Measurements from ENCODE around the gene KHDRBS2.
A peak's percentile ranks its signal among the peaks of the same experiment; 100 is the strongest.

The KHDRBS2 gene

DNA sequence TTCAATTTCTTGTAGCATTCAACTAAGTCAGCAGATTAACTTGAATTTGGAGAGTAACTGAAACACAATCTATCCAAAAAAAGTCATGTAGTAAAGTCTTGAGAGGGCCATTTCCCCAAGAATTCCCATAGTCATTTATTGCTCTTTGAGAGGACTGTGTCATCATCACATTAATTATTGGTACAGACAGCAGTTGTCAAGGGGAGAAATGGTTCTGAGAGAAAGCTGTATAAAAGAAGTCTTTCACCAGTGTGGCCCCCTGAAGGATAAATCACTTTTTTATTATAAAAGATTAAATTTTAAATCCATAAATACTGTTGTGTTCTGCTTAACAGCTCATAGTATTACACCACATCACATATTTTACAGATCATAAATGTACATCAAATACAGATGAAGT is 111.5 kb downstream of the KHDRBS2 start:
- no peak for DNase-seq (ENCODE audit: low spot score)

DNA sequence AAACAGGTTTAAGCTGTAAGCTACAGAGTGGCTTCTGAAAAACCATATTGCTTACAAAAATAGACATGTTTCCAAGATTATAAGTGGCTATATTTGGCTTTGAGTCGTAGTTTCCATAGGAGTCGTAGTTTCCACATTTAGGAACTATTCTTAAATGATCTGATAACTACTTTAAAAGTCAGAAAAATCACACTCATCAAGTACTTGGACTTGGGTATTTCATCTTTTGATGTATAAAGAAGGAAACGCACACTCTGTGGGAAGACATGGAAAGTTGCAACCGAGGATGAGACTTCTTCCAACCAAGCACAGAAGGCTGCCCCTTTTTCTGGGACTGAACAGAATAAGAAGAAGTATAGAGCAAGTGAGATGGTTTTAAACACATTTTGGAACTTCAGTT is 118.3 kb downstream of the KHDRBS2 start:
- no peak for DNase-seq (ENCODE audit: low spot score)

- no peak for DNase-seq (ENCODE audit: low spot score)
These were observed 123.2 kb downstream of the KHDRBS2 start for GRCh38 chr6:62162858-62163257.

GRCh38 chr6:62152796-62153195 is 133.2 kb downstream of the KHDRBS2 start:
- no peak for DNase-seq (ENCODE audit: low spot score)

- DNase-seq (ENCODE audit: low spot score) = peak; percentile 49
These were observed 135.9 kb downstream of the KHDRBS2 start for GRCh38 chr6:62150048-62150663.

DNA sequence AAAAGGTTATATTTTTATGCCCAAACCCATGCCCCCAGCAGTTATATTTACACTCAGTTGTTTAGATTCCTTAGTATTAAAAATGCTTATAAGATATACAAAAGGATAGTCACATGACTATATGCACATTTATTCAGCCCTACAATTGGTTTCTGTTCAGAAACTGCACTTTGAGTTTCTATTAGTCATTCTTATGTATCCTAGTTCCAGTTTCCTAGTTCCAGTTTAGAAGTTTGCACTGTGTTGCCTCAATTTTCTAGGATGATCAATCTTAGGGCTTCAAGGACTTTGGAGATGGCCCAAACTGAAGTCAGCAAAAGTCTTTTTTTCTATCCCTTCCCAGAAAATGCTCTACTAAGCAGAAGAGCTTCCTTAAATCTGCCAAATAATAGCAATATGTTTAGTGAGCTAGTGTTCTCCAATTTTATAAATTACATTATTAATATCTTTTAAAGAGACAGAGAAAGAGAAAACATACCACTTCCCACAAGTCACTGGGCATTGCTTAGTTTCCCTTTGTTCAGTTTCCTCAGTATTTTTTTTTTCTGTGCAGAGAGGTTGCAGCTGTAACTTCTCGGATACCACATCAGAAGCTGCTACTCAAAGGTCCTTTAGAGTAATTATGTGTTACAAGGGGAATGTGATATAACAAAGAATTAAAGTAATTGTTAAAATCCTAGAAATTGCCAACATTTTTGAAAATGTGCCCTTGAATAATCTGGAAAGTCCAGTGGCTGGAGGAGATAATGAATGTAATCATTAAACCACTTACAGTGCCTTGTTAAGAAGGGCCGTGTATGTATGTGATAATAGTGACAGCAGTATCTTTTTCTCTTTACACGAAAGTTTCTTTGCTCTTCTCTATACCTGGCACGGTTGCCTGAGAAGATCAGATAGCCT is 138.8 kb downstream of the KHDRBS2 start:
- DNase-seq (ENCODE audit: low spot score) = no peak

- DNase-seq (ENCODE audit: low spot score) = no peak
These were observed 156.9 kb downstream of the KHDRBS2 start for GRCh38 chr6:62129127-62129526.

- DNase-seq (ENCODE audit: low spot score) = no peak
These were observed 166.6 kb downstream of the KHDRBS2 start for GRCh38 chr6:62119401-62119800.

DNA sequence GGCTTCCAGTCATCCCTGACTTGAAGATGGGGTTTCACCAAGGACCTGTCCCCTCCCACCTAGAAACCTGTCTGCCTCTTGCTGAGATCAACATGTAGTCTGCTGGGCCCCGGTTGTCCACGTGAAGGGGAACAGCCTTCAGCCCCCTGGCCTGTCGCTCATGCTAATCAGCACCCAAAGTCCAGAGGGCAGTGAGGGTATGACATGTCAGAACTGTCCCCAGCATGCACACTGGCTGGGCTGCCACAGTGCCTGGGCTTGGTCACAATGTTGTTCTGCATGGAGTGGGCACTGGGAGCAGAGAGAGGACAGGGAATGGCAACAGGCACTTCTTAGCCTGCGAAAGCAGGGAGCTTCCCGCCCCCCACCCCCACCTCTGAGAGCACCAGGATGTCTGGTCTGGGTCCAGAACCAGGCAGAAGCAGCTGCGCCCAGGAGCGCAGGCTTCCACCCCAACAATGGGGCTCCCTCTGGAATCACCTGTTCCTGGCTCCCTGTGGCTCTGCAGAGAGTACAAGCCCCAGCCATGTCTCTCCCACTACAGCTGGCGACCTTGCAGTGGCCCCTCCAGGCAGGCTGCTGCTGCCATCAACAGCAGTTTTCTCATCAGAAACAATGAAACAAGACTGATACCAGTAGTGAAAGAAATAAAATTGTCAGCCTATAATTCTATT is 182.7 kb downstream of the KHDRBS2 start:
- DNase-seq (ENCODE audit: low spot score) = no peak

DNA sequence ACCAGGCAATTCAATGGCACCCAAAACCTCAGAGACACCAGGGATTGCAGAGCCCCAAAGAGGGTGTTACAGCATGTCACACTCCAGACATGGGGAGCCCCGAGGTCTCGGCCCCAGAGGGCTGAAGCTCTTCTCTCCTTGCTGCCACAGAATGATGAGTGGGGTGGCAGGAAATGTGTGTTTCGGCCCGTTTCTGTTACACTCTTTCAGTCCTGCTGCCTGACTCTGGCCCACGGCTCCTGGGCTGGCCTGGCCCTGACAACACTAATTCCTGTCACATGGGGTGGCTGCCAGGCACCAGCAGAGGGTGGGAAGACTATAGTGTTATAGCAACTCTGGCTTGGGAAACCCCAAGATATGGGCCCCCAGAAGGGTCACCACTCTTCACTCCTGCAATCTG is 183.6 kb downstream of the KHDRBS2 start:
- DNase-seq (ENCODE audit: low spot score) = no peak

- DNase-seq (ENCODE audit: low spot score) = no peak
These were observed 195.4 kb downstream of the KHDRBS2 start for GRCh38 chr6:62090442-62091229.

- DNase-seq (ENCODE audit: low spot score) = no peak
These were observed 196.2 kb downstream of the KHDRBS2 start for GRCh38 chr6:62089781-62090180.

DNA sequence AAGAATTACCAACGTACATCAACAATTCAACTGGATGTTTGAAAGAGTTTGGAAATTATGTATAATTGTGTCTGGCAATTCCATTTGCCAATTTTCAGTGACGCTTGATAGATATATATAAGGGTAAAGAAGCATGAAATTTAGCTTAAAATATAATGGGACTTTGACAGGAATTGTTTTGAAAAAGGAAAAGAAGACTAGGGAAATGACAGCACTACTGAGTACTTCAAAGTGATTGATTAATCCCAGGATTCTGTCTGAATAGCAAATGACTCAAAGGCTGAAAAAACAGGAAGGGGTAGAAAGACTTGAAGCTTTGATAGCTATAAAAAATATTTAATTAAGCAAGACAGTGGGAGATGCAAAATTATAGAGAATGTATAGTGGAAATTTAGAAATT is 200.0 kb downstream of the KHDRBS2 start:
- no peak for DNase-seq (ENCODE audit: low spot score)

DNA sequence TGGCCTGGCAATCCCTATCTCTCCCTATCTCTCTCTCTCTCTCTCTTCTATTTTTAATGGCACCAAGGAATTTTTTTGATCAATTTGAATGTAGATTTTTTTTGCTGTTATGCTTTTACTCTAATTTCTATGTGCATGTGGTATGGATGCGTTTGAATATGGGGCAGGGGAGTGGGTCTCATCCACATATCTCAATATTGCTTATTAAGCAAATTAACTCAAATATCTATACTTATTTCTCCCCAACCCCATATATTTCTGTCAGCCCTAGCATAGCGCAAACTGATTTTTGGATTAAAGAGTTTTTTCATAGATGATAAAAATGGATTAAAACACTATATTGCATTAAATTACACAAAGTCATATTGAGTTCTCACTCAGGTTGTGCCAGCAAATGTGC is 210.2 kb downstream of the KHDRBS2 start:
- no peak for DNase-seq (ENCODE audit: low spot score)

- no peak for DNase-seq (ENCODE audit: low spot score)
These were observed 226.1 kb downstream of the KHDRBS2 start for GRCh38 chr6:62059901-62060300.

DNA sequence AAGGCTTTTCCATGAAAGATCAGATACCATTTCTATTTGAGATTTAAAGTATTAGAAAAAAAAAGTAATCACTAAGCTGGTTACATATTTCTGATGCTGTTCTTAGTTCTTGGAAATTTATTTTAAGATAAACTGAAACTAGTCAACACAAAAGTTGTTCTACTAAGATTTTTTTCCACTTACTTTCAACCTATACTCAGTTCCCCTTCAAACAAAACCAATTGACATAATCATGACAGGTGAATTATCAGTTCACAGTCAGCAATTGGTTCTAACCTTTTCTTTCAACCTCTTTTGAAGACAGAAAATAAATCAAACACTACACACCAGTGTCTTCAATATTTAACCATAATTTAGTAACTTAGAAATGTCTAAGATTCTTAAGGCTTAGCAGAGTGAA is 228.7 kb downstream of the KHDRBS2 start:
- no peak for DNase-seq (ENCODE audit: low spot score)

DNA sequence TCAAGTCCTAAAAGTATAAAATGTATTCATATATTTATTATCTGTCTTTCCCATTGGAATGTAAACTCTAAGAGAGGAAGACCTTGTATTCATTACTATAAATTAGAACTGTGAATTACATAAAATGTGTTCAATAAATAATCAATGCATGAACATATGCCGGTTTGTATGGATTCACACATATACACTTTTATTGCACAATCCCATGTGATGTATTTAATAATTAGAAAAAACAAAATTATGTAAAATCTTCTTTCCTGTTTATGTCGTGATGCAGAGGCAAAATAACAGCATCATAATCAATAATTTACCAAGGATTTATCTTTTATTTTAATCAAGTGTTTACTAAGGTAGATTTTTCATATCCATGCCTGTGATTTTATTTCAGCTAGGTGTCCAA is 240.5 kb downstream of the KHDRBS2 start:
- DNase-seq (ENCODE audit: low spot score) = no peak

- no peak for DNase-seq (ENCODE audit: low spot score)
These were observed 242.9 kb downstream of the KHDRBS2 start for GRCh38 chr6:62043084-62043483.

DNA sequence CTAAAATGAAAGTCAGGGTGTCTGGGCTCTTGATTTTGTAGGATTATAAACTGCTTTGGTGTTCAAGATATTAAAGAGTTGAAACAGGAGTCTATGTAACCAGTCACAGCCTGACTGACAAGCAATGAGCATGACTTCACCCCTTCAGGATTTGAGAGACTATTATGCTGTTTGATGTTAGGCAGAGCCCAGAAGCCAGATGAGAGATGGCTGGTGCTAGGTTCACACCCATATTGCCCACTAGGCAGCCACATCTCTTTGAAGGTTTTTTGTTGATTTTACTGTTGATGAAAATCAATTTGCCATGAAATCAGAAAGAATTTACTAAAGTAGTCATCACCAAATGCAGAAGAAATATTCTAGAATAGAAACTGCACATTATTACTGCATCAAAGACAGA is 243.6 kb downstream of the KHDRBS2 start:
- no peak for DNase-seq (ENCODE audit: low spot score)

- no peak for DNase-seq (ENCODE audit: low spot score)
These were observed 246.4 kb downstream of the KHDRBS2 start for GRCh38 chr6:62039605-62040004.

GRCh38 chr6:62037445-62037844 is 248.6 kb downstream of the KHDRBS2 start:
- DNase-seq (ENCODE audit: low spot score) = no peak

- no peak for DNase-seq (ENCODE audit: low spot score)
These were observed 250.1 kb downstream of the KHDRBS2 start for GRCh38 chr6:62035952-62036351.
